G401 (cell line): Measurements from ENCODE around the gene CNOT3. TPM values are rescaled to one million over a fixed set of nuclear protein-coding genes. Genes with fewer than 3 reads are reported as not detected.
A peak's percentile ranks its signal among the peaks of the same experiment; 100 is the strongest.

Experiments
- DNase-seq: peaks from one replicate; pipeline ENCODE4 v3.0.0-alpha.2; 2015; ENCODE audit warnings: low spot score
- in situ Hi-C: cut with HindIII; loops from 2 replicates; pipeline ENCODE4 v1.10.0; 2016; ENCODE audit warnings: low sequenced_read_pairs, mixed read lengths
- total RNA-seq: library from RNA; depleted of rRNA; stranded (reverse); fragments of >200 nt; shearing (Covaris generic); gene quantifications from 2 replicates; pipeline ENCODE4 v1.2.3, GENCODE V29; 2014

The CNOT3 gene
- total RNA-seq, 1 experiment from 2014 or later = 11.6 TPM

GRCh38 chr19:54145541-54146158 is 8.1 kb downstream of the CNOT3 start:
- in situ Hi-C loops = no loop called here
- no peak for DNase-seq

- in situ Hi-C loops = no loop called here
- DNase-seq = no peak
Measured at GRCh38 chr19:54147676-54148075, 10.1 kb downstream of the CNOT3 start.

- no peak for DNase-seq
- in situ Hi-C loops = no loop called here
Measured at GRCh38 chr19:54148158-54148557, 10.6 kb downstream of the CNOT3 start.

- in situ Hi-C loops = no loop called here
- DNase-seq = no peak
Measured at GRCh38 chr19:54149021-54149812, 11.7 kb downstream of the CNOT3 start.

- in situ Hi-C loops = no loop called here
- no peak for DNase-seq
Measured at GRCh38 chr19:54151362-54152035, 13.9 kb downstream of the CNOT3 start.

- in situ Hi-C loops = no loop called here
- DNase-seq = no peak
Measured at GRCh38 chr19:54152267-54152666, 14.7 kb downstream of the CNOT3 start.

- DNase-seq = no peak
- in situ Hi-C loops = no loop called here
Measured at GRCh38 chr19:54152878-54153524, 15.4 kb downstream of the CNOT3 start.

GRCh38 chr19:54153731-54154326 is 16.3 kb downstream of the CNOT3 start:
- peak; percentile 38 for DNase-seq
- in situ Hi-C loops = no loop called here

GRCh38 chr19:54154603-54155345 is 17.2 kb downstream of the CNOT3 start:
- DNase-seq = no peak
- in situ Hi-C loops = no loop called here

- no peak for DNase-seq
- in situ Hi-C loops = no loop called here
Measured at GRCh38 chr19:54155694-54156093, 18.1 kb downstream of the CNOT3 start.

- in situ Hi-C loops = no loop called here
- no peak for DNase-seq
Measured at GRCh38 chr19:54156490-54156889, 18.9 kb downstream of the CNOT3 start.

GRCh38 chr19:54156953-54157352 is 19.4 kb downstream of the CNOT3 start:
- DNase-seq = no peak
- in situ Hi-C loops = no loop called here

- in situ Hi-C loops = no loop called here
- no peak for DNase-seq
Measured at GRCh38 chr19:54158812-54159351, 21.3 kb downstream of the CNOT3 start.

- in situ Hi-C loops = no loop called here
- peak; percentile 100 for DNase-seq
Measured at GRCh38 chr19:54159352-54160181, 22.0 kb downstream of the CNOT3 start, which contains the start of gene LENG1. Gene LENG1, minus strand, starts transcription at chr19:54159721. Its CDS starts 26 bp downstream, at chr19:54159695.

- in situ Hi-C loops = no loop called here
- DNase-seq = no peak
Measured at GRCh38 chr19:54160182-54160811, 22.7 kb downstream of the CNOT3 start.

GRCh38 chr19:54160854-54161253 is 23.3 kb downstream of the CNOT3 start:
- in situ Hi-C loops = no loop called here
- no peak for DNase-seq

GRCh38 chr19:54162241-54162805 is 24.8 kb downstream of the CNOT3 start:
- in situ Hi-C loops = no loop called here
- no peak for DNase-seq
